SK-N-SH treated with all-trans-retinoic acid at 6 μM for 48 hours (cell line): ENCODE results near the gene RBM39.

Experiments
- ARNTL ChIP-seq: fragments of 450-650 bp; formaldehyde crosslinking; IDR thresholded peaks from 2 replicates; pipeline ENCODE4 v1.5.0; 2020; ENCODE audit warnings: low read depth, mild to moderate bottlenecking, moderate library complexity, borderline replicate concordance
- BACH2 ChIP-seq: fragments of 250-450 bp; sonication (Bioruptor Pico); IDR thresholded peaks from 2 replicates; pipeline ENCODE4 v1.9.0; 2021; ENCODE audit warnings: mild to moderate bottlenecking, borderline replicate concordance
- CSRNP3 ChIP-seq: fragments of 250-450 bp; sonication (Bioruptor Pico); IDR thresholded peaks from 2 replicates; pipeline ENCODE4 v1.5.1; 2021; ENCODE audit warnings: mild to moderate bottlenecking, moderate library complexity
- ESRRG ChIP-seq: fragments of 250-450 bp; sonication (Bioruptor Pico); IDR thresholded peaks from 2 replicates; pipeline ENCODE4 v1.6.1; 2021; ENCODE audit warnings: mild to moderate bottlenecking
- POU6F1 ChIP-seq: fragments of 250-450 bp; sonication (Bioruptor Pico); IDR thresholded peaks from 2 replicates; pipeline ENCODE4 v1.8.0; 2021; ENCODE audit warnings: low read depth, mild to moderate bottlenecking, moderate library complexity, borderline replicate concordance
- PPARA ChIP-seq: fragments of 250-450 bp; sonication (Bioruptor Pico); IDR thresholded peaks from 2 replicates; pipeline ENCODE4 v1.5.0; 2020; ENCODE audit warnings: mild to moderate bottlenecking, borderline replicate concordance
- RARB ChIP-seq: fragments of 250-450 bp; sonication (Bioruptor Pico); IDR thresholded peaks from 2 replicates; pipeline ENCODE4 v1.8.0; 2021; ENCODE audit warnings: mild to moderate bottlenecking, moderate library complexity
- ZC3H10 ChIP-seq: fragments of 250-450 bp; sonication (Bioruptor Pico); IDR thresholded peaks from 2 replicates; pipeline ENCODE4 v1.5.1; 2021; ENCODE audit warnings: mild to moderate bottlenecking, moderate library complexity
- TF ChIP-seq, protein P1 (sequence below): fragments of 250-450 bp; sonication (Bioruptor Pico); IDR thresholded peaks from 2 replicates; pipeline ENCODE4 v1.8.0; 2020; ENCODE audit warnings: mild to moderate bottlenecking, moderate library complexity, borderline replicate concordance

GRCh38 chr20:35673884-35674283 is 68.2 kb downstream of the RBM39 start:
- no peak for TF ChIP-seq ESRRG (CRISPR knock-in tag)
- TF ChIP-seq BACH2 (CRISPR knock-in tag), result no peak
- TF ChIP-seq RARB (CRISPR knock-in tag), result no peak
- no peak for TF ChIP-seq POU6F1 (CRISPR knock-in tag)
- TF ChIP-seq ARNTL (CRISPR knock-in tag), result no peak
- TF ChIP-seq ZC3H10 (CRISPR knock-in tag), result no peak
- TF ChIP-seq CSRNP3 (CRISPR knock-in tag), result no peak
- TF ChIP-seq, protein P1, sequence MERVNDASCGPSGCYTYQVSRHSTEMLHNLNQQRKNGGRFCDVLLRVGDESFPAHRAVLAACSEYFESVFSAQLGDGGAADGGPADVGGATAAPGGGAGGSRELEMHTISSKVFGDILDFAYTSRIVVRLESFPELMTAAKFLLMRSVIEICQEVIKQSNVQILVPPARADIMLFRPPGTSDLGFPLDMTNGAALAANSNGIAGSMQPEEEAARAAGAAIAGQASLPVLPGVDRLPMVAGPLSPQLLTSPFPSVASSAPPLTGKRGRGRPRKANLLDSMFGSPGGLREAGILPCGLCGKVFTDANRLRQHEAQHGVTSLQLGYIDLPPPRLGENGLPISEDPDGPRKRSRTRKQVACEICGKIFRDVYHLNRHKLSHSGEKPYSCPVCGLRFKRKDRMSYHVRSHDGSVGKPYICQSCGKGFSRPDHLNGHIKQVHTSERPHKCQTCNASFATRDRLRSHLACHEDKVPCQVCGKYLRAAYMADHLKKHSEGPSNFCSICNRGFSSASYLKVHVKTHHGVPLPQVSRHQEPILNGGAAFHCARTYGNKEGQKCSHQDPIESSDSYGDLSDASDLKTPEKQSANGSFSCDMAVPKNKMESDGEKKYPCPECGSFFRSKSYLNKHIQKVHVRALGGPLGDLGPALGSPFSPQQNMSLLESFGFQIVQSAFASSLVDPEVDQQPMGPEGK (CRISPR knock-in tag), result no peak
- no peak for TF ChIP-seq PPARA (CRISPR knock-in tag)
